Tibial nerve (tissue), 4 donors: ENCODE measurements around the gene POU6F2. TPM values are rescaled to one million over a fixed set of nuclear protein-coding genes. Genes with fewer than 3 reads are reported as not detected.
"Not testable (repeated sequence)": the region's sequence is repeated elsewhere in the genome, so short reads cannot be mapped to it uniquely, and the experiment has no call there.

Source experiments
- DNase-seq, 2 donors: peaks; one replicate each; pipeline ENCODE4 v3.0.0-alpha.2; 2019; ENCODE audit warnings: low spot score in 2 of 2
- H3K27ac ChIP-seq, 4 donors: fragments of 200-600 bp; sonication (generic) in 3 of 4; one replicate each; pipeline ENCODE4 v1.5.1; 2017 to 2019; ENCODE audit warnings: mild to moderate bottlenecking in 1 of 4
- H3K27me3 ChIP-seq, 2 donors: fragments of 200-600 bp; sonication (generic) in 1 of 2; one replicate each; pipeline versions ENCODE4 v1.5.1 to v1.6.0; 2017 to 2019
- H3K36me3 ChIP-seq, 3 donors: fragments of 200-600 bp; sonication (generic); one replicate each; pipeline ENCODE4 v1.5.1; 2018 to 2019
- H3K4me1 ChIP-seq, 4 donors: fragments of 200-600 bp; sonication (generic) in 3 of 4; one replicate each; pipeline ENCODE4 v1.5.1; 2017 to 2019
- H3K4me3 ChIP-seq, 4 donors: fragments of 200-600 bp; sonication (generic) in 3 of 4; one replicate each; pipeline ENCODE4 v1.5.1; 2017 to 2019; ENCODE audit warnings: mild to moderate bottlenecking in 1 of 4, moderate library complexity in 1 of 4
- H3K9me3 ChIP-seq, 4 donors: fragments of 200-600 bp; sonication (generic) in 3 of 4; one replicate each; pipeline ENCODE4 v1.5.1; 2017 to 2019
- EP300 ChIP-seq, 2 donors: sonication (generic); formaldehyde crosslinking; IDR thresholded peaks; one replicate each; pipeline ENCODE4 v1.6.1; 2017; ENCODE audit warnings: antibody characterized with exemption in 2 of 2, mild to moderate bottlenecking in 1 of 2
- POLR2A ChIP-seq, 2 donors: fragments of 450-650 bp; IDR thresholded peaks; one replicate each; pipeline ENCODE4 v1.6.1; 2017; ENCODE audit warnings: antibody characterized with exemption in 2 of 2, mild to moderate bottlenecking in 2 of 2, moderate library complexity in 2 of 2
- WGBS, 2 donors: methylation state at CpG; one replicate each; pipeline ENCODE4 v1.1.5; 2018; 5-methylcytosine and 5-hydroxymethylcytosine counted together
- total RNA-seq, 4 donors: library from RNA; depleted of rRNA; stranded (reverse); fragments of >200 nt; gene quantifications; one replicate each; pipeline ENCODE4 v1.1.0, GENCODE V29; 2016
- TF ChIP-seq, protein P1 (sequence below), 5 experiments: fragments of 200-600 bp in 3 of 5; fragments of 450-650 bp in 2 of 5; sonication (generic) in 3 of 5; IDR thresholded peaks; one replicate each; pipeline ENCODE4 v1.5.1; 2016 to 2019; ENCODE audit warnings: antibody characterized with exemption in 5 of 5, mild to moderate bottlenecking in 3 of 5, moderate library complexity in 2 of 5

Gene POU6F2
- total RNA-seq, 4 donors from 2014 or later, result 0.21 to 1.8 (median 1.3) TPM

- TF ChIP-seq POLR2A (IDR thresholded peaks at IDR 0.05) (no peak), EP300 (IDR thresholded peaks at IDR 0.05) (no peak)
- TF ChIP-seq, protein P1, sequence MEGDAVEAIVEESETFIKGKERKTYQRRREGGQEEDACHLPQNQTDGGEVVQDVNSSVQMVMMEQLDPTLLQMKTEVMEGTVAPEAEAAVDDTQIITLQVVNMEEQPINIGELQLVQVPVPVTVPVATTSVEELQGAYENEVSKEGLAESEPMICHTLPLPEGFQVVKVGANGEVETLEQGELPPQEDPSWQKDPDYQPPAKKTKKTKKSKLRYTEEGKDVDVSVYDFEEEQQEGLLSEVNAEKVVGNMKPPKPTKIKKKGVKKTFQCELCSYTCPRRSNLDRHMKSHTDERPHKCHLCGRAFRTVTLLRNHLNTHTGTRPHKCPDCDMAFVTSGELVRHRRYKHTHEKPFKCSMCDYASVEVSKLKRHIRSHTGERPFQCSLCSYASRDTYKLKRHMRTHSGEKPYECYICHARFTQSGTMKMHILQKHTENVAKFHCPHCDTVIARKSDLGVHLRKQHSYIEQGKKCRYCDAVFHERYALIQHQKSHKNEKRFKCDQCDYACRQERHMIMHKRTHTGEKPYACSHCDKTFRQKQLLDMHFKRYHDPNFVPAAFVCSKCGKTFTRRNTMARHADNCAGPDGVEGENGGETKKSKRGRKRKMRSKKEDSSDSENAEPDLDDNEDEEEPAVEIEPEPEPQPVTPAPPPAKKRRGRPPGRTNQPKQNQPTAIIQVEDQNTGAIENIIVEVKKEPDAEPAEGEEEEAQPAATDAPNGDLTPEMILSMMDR (IDR thresholded peaks at IDR 0.05), result no peak
- DNase-seq, result no peak
- 58 to 70% methylated on average over 5 of the region's 5 CpGs for WGBS, 2 donors
- Histone ChIP-seq H3K27me3 (no peaks in the 10 kb centered on the region), H3K27ac (no peak overlapping the region), H3K9me3 (no peaks in the 10 kb centered on the region), H3K36me3 (no peaks in the 10 kb centered on the region), H3K4me3 (no peak overlapping the region), H3K4me1 (no peaks in the 10 kb centered on the region)
Measured at GRCh38 chr7:39317896-39318295, 340.2 kb downstream of the POU6F2 start.

DNA sequence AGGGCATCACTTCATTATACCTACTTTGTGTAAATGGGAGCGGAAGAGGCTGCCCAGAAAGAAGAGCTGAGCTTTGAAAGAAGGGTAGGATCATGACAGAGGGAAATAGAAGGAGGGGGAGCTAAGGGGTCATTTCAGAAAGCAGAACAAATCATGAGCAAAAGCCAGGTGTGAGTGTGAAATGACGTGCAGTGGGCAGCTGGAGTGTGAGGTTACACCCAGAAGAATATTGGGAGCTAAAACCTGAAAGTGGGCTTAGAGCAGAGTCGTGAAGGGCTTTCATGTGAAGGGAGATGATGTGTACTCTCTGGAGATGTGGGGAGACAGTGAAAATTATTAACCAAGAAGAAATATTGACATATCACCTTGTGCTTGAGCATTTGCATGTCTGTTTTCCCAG lies 343.5 kb downstream of the POU6F2 start:
- Histone ChIP-seq H3K27me3 (no peaks in the 10 kb centered on the region), H3K4me1 (no peaks in the 10 kb centered on the region), H3K4me3 (no peak overlapping the region), H3K9me3 (no peaks in the 10 kb centered on the region), H3K36me3 (no peaks in the 10 kb centered on the region), H3K27ac (no peak overlapping the region)
- TF ChIP-seq POLR2A (IDR thresholded peaks at IDR 0.05), result no peak
- TF ChIP-seq, protein P1 (IDR thresholded peaks at IDR 0.05), result no peak
- 64 to 72% methylated on average over 3 of the region's 3 CpGs for WGBS, 2 donors
- DNase-seq, result no peak

GRCh38 chr7:39321909-39322498 lies 344.3 kb downstream of the POU6F2 start:
- 44 to 50% methylated on average over 8 of the region's 8 CpGs for WGBS, 2 donors
- DNase-seq, result no peak
- Histone ChIP-seq H3K4me1 (no peaks in the 10 kb centered on the region), H3K36me3 (no peaks in the 10 kb centered on the region), H3K27me3 (no peaks in the 10 kb centered on the region), H3K4me3 (no peak overlapping the region), H3K27ac (no peak overlapping the region), H3K9me3 (no peaks in the 10 kb centered on the region)
- TF ChIP-seq EP300 (IDR thresholded peaks at IDR 0.05), result no peak
- TF ChIP-seq POLR2A (IDR thresholded peaks at IDR 0.05), result no peak
- TF ChIP-seq, protein P1 (IDR thresholded peaks at IDR 0.05), result no peak

GRCh38 chr7:39324139-39324760 lies 346.5 kb downstream of the POU6F2 start:
- H3K36me3 ChIP-seq, result no peaks in the 10 kb centered on the region
- WGBS, 2 donors, result 88 to 94% methylated on average over 4 of the region's 4 CpGs
- no peaks in the 10 kb centered on the region for H3K9me3 ChIP-seq
- TF ChIP-seq POLR2A (IDR thresholded peaks at IDR 0.05), result no peak
- TF ChIP-seq, protein P1 (IDR thresholded peaks at IDR 0.05), result no peak
- TF ChIP-seq EP300 (IDR thresholded peaks at IDR 0.05), result no peak
- no peak for DNase-seq
- H3K27ac ChIP-seq, result no peak overlapping the region
- no peaks in the 10 kb centered on the region for H3K27me3 ChIP-seq
- no peaks in the 10 kb centered on the region for H3K4me1 ChIP-seq
- no peak overlapping the region for H3K4me3 ChIP-seq

GRCh38 chr7:39331607-39332006 lies 353.9 kb downstream of the POU6F2 start:
- not testable (repeated sequence) for H3K27ac ChIP-seq, H3K36me3 ChIP-seq, H3K4me1 ChIP-seq, H3K27me3 ChIP-seq, H3K4me3 ChIP-seq, H3K9me3 ChIP-seq, DNase-seq
- 73 to 77% methylated on average over 13 of the region's 13 CpGs for WGBS, 2 donors
